Measurements from ENCODE around the gene NCEH1.
"Not testable (repeated sequence)": the region's sequence is repeated elsewhere in the genome, so short reads cannot be mapped to it uniquely, and the experiment has no call there.

The NCEH1 gene, protein sequence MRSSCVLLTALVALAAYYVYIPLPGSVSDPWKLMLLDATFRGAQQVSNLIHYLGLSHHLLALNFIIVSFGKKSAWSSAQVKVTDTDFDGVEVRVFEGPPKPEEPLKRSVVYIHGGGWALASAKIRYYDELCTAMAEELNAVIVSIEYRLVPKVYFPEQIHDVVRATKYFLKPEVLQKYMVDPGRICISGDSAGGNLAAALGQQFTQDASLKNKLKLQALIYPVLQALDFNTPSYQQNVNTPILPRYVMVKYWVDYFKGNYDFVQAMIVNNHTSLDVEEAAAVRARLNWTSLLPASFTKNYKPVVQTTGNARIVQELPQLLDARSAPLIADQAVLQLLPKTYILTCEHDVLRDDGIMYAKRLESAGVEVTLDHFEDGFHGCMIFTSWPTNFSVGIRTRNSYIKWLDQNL

DNA sequence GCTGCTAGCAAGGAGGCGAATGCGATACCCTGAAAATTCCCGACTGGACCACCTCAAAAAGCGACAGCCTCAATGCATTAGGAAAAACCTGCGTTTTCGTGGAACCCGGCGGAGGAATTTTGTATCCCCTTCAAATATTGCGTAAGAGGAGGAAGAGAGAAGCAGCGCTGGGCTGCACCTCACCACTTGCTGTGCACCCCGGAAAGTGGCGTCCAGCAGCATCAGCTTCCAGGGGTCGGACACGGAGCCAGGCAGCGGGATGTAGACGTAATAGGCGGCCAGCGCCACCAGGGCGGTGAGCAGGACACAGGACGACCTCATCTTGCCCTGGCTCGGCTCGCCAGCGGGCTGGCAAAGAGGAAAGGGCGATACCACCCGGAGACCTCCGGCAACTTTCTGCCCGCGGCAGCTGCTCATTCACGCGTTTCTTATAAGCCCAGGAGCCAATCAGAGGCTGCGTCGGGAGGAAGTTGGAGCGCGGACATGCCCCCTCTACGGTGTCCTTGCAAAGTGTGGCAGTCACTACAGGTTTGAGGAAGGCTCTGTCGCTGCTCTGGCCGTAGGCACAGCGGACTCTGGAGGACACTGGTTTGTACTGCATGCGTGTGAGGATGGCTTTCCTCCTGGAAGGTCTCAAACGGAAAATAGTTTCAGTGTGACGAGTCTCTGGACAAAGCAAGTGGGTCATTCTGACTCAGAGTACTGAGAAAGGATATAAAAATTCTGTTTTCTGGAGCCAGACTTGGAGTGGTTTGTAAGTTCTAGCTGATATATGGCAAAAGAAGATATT, at the start of gene NCEH1:
TSS of gene NCEH1 (minus strand) at position 404 of the 790 bp plus-strand sequence. CDS start at position 321, 83 bp downstream.
- peak; percentile 99 for DNase-seq

DNA sequence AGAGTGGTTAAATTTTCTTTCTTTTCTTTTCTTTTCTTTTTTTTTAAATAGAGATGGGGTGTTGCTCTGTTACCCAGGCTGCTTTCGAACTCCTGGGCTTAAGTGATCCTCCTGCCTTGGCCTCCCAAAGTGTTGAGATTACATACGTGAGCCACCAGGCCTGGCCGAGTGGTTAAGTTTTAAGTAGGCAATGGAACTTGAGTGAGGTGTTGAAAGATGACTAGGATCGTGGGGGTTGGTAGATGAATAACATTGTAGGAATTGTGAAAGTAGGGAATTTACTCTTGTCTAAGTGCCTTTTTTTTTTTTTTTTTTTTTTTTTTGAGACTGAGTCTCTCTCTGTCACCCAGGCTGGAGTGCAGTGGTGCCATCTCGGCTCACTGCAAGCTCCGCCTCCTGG, 49.5 kb upstream of the NCEH1 start:
- DNase-seq, result not testable (repeated sequence)

DNA sequence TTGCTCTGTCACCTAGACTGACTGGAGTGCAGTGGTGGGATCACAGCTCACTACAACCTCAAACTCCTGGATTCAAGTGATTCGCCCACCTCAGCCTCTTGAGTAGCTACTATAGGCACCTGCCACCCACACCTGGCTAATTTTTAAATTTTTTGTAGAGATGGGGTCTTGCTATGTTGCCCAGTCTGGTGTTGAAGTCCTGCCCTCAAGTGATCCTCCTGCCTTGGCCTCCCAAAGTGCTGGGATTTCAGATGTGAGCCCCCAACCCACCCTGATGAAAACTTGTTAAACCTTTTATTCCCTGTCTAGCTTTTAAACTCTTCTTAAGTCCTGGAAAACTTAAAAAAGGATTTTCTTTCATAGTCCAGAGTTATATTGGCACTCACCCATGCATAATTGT, 42.3 kb upstream of the NCEH1 start:
- DNase-seq, result no peak

DNA sequence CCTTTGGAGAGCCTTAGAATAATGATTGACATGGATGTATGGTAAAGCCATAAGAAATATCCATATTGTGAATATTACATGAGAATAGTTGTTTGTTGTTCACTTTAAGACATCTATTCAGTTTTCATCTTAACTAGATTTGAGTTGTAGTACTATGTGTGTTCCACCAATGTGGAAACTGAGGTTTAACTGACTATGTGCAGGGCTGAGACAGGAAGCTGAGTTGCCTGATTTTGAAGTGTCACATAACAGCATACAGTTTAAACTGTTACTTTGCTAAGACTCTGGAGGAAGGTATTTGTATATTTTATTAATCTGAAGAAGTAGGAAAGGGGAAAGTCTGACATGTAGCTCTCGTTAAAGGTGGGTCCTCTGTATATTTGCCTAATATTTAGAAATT, 41.8 kb upstream of the NCEH1 start:
- DNase-seq, result no peak

DNA sequence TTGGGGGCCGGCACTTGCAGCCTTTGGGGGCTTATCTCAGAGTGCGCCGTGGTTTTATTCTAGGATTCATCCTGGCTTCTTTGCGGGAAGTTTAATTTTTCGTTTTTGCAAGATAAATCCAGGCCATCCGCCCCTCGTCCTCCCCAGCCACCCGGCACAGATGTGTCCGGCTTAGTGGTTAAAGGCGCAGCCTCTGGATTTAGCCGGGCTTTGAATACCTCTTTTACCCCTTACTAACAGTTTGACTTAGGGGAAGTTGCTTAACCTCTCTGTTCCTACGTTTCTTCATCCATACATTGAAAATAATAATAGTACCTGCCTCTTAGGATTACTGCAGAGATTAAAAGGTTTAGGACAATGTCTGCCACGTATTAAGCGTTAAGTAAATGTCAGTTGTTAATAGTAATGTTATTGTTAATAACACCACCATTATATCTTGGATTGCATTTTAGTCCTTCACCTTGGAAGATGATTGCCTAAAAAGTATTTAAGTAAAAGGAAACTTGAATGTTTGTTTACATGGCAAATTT, 40.4 kb upstream of the NCEH1 start:
- peak; percentile 81 for DNase-seq

GRCh38 chr3:172750368-172751174, 39.7 kb upstream of the NCEH1 start, which contains the start of gene ECT2:
ECT2 (plus strand) TSS chr3:172750726; CDS start chr3:172754531, 3,805 bp downstream.
- DNase-seq, result peak; percentile 100

DNA sequence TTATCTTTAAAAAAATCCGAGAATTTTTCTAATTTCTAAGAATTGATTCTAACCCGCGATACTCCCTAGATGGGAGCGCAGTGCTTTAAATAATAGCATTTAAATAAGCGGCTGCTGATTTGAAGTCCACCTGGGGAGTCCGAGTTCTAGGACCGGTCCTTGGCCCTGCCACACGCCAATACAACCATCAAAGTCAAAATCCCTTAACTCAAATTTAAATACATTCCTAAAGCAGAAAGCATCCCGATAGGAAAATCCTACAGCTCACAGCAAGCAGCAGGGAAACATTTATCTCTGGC, 39.2 kb upstream of the NCEH1 start:
- DNase-seq, result no peak

GRCh38 chr3:172749230-172749965, 38.5 kb upstream of the NCEH1 start:
- peak; percentile 12 for DNase-seq

DNA sequence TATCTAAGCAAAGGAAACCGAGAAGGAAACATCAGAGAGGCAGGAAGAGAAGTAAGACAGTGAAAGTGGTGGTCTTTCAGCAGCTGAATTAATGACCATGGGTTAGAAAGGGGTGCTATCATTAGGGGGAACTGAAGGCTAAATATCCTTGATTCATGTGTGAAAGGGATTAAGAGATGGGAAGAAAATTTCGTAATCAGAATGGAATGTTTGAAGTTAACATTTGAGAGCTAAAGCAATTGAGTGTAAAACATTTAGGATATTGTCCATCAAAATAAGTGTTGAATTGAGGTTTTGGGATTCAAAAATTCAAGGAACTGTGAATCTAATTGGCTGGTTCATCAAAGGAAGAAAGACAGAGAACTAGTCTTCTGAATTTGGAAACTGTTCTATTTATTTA, 35.6 kb upstream of the NCEH1 start:
- no peak for DNase-seq

DNA sequence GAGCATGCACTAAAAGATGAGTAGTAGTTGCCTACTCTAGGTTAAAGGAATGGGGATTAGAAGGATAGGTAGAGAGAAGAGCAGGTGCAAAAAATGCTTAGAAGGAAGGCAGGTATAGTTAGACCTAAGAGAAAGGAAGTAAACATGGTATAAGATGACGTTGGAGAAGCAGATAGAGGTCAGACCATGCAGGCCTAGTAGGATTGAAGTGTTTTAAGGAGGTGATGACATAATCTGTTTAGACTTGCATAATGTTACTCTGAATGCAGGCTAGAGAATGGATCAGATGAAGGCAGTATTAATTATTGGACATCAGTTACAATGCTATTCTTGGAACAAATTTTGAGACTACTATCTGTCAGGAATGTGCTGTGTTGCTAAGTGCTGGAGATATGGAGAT, 28.6 kb upstream of the NCEH1 start:
- DNase-seq, result no peak

DNA sequence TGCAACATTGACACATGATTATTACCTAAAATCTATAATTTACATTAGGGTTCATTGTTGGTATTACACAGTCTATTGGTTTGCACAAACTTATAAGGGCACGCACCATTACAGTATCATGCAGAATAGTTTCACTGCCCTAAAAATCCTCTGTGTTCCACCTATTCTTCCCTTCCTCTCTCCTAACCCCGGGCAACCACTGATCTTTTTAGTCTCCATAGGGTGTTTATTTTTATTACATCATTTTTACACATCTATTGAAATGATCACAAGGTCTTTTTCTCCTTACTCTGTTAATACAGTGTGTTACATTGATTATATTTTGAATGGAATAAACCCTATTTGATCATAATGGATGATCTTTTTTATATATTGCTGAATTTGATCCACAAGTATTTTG, 24.1 kb upstream of the NCEH1 start:
- DNase-seq, result no peak

GRCh38 chr3:172726380-172726779, 15.5 kb upstream of the NCEH1 start:
- no peak for DNase-seq

- DNase-seq, result not testable (repeated sequence)
Observed at GRCh38 chr3:172722536-172723040, 11.7 kb upstream of the NCEH1 start.

DNA sequence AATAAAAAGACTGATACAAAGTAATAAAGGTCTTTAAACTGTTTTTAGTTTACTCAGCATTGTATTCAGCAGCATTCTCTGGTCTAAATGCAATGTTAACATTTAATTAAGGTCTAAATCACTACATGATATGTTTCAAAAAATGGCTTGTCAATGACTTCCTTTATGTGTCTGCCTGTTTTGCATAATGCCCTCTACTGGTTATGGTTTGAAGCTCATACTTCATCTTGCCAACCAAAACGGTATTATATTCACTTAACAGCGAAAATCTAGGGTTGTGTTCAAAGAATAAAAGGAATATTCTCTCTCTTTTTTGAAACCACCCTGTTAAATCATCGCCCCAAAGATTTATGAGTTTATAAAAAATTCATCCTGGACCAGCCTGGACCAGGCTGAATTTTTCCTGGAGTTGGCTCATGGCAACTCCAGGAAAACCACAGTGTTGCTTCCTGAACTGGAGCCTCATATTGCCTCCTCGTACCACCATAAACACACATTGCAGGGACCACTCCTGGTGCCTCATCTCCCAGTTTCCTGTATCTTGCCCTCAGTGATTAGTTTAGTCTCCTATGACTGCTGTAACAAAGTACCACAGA, 6.7 kb upstream of the NCEH1 start:
- no peak for DNase-seq

DNA sequence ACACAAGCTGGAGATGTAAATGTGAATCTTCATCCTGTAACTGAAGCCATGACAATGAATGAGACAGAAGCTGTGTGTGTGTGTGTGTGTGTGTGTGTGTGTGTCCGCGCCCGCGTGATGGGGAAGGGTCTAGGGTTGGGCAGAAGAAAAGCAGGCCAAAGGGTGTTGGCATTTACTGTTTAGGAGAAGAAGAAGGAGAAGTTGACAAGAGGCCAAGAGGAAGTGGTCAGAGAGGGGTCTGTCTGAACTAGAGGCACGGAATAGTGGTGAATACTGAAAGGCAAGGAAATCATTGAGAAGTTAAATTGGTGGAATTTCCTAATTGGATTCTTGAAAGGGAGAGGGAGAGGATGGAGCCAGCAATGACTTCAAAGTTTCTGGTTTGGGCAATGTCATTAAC, 5.6 kb upstream of the NCEH1 start:
- DNase-seq, result no peak

DNA sequence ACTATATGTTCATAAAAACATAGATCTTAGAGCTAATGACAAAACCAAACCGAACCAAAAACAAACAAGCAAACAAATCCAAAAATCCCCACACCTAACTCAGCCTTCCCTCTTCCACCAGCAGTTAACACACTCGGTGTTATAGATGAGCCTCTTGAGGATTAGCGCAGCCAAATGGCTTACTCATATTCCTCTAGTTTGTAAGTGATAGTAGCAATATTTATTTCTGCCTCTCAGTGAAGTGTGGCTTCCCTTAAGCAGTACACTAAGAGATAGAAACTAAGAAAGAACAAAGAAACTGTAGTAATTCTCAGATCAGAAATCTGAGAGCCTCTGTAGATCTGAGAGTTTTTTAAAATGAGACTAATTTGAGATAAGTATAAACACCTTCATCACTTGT, 2.4 kb upstream of the NCEH1 start:
- DNase-seq, result no peak

- DNase-seq, result no peak
Observed at GRCh38 chr3:172711454-172711795, 558 bp upstream of the NCEH1 start.

GRCh38 chr3:172709774-172710663, 848 bp downstream of the NCEH1 start:
- DNase-seq, result peak; percentile 52

DNA sequence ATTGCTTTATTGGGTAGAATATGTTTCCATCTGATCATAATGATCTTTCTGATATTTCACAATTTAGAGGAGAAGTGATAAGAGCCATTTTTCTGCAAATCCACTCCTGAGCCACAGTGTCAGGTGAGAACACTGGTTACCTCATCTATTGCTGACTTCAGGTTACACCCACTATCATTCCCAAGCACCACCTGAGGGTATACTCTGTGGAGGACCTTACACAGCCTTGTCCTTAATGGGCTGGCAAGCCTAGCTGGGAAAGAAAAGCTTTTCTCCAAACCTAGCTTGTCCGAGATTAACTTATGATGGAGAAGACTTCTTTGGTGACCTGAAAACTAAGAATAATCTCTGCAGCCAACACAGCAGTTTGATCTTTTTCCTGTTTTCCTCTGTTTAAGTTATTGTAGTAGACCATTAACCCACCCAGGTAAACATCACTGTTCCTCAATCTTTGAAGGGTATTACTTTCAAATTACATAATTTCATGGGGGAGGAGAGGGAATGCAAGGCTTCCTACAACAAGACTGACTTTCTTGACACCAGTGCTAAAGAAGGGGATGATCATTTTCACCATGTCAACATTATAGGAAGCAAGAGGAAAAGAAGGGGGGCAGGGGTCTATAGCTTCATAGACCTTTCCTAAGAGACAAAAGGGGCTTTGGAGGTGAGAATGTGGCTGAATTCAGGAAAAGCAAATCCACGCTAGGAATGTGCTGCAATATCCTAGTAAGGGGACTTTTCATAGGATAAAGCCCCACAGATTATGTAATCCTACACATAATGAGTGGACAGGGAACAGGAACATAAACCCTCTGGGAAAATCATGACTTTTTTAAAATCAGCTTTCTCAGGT, 1.7 kb downstream of the NCEH1 start:
- no peak for DNase-seq

DNA sequence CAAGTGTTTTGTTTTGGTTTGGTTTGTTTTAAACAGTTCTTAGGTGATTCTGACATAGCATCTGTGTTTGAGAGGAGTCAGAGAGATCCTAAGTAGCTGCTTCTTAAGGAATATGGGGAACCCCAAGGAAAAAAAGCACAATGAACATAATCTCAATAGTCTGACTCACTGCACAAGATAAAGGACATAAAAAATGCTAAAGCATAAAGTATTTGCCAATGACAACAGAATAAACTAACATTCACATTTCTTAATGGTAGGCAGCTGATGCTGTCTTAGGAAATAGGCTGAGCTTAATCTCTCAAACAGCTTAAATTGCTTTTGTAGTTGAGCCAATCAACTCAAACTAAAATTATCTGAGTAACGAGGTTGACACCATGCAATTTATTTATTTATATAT, 2.9 kb downstream of the NCEH1 start:
- no peak for DNase-seq

Data from NCI-H1105 treated with DMSO at 0.1 percent for 48 hours (cell line).